Fibroblast of upper back skin (primary cell): Measurements from ENCODE around the gene MUC3A.
"Not testable (repeated sequence)": the region's sequence is repeated elsewhere in the genome, so short reads cannot be mapped to it uniquely, and the experiment has no call there.

ENCODE experiments used
- DNase-seq: peaks from one replicate; pipeline ENCODE4 v3.0.0-alpha.2; 2013

Gene MUC3A

GRCh38 chr7:100975371-100975821 is 26.1 kb downstream of the MUC3A start:
- no peak for DNase-seq

DNA sequence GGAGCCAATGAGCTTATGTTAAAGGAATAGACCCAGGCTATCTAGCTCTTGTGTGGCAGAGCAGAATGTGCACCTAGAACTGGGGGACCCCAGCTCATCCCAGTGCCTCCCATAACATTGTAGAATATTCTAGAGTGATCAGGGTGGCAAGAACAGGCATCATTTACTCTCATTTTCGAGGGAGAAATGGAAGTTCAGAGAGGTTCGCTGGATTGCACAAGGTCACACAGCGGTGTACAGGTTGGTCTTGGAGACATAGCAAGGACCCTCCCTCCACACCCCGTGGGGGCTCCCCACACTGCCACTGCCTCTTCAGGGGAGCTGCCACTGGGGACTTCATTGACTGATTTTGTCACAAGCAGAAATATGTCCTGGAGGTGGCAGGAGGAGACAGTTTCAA is 29.0 kb downstream of the MUC3A start:
- DNase-seq: no peak

DNA sequence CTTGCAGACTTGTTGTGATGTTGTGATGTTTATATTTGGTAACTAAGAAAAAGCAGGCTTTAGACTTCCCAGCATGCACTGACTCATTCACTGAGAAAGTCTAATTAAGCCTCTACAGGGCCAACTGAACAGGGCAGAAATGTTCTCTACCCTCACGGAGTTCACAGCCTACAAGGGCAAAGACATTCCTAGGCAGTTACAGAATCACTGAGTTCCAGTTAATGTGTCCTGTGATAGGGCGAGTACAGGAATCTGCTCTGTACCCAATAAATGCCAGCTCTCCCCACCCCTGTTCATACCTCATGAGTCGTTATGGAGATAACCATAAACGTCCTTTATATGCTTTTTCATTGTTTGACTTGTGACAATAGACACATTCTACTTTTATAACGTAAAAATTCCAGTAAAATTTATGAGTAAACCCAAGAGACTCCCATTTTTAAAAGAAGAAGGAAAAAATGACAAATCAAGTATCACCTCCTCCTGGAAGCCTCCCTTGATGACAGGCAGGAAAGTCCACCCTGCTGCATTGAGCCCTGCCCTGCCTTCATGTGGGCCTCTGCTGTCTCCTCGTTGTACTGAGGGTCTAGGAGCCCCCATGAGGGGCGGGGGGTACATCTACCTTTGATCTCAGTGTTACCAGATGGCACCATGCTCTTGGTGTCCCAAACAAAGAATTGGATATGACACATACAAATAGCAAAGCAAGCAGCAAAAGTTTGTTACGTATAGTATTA is 34.3 kb downstream of the MUC3A start:
- no peak for DNase-seq

DNA sequence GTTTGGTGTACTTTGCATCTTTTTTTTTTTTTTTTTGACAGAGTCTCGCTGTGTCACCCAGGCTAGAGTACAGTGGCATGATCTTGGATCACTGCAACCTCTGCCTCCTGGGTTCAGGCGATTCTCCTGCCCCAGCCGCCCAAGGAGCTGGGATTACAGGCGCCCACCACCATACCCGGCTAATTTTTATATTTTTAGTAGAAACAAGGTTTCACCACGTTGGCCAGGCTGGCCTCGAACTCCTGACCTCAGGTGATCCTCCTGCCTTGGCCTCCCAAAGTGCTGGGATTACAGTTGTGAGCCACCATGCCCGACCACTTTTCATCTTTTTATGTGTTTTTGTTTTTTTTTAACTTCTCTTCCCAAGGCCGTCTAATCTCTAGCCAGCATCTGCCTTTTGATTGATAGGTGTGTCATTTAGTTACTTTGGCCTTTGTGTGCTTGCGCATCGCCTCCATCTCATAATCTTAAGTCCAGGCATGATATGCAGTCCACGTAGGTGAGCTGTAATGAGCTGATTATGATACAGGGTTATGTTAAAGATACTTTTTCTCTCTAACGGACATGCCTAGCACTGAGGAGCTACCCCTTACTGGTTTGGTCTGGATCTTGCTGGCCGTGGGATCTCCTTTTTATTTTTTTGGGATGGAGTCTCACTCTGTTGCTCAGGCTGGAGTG is 35.0 kb downstream of the MUC3A start:
- DNase-seq: not testable (repeated sequence)

GRCh38 chr7:100985033-100985797 is 35.9 kb downstream of the MUC3A start:
- DNase-seq: not testable (repeated sequence)

- no peak for DNase-seq
Measured at GRCh38 chr7:100991631-100992030, 42.3 kb downstream of the MUC3A start.

DNA sequence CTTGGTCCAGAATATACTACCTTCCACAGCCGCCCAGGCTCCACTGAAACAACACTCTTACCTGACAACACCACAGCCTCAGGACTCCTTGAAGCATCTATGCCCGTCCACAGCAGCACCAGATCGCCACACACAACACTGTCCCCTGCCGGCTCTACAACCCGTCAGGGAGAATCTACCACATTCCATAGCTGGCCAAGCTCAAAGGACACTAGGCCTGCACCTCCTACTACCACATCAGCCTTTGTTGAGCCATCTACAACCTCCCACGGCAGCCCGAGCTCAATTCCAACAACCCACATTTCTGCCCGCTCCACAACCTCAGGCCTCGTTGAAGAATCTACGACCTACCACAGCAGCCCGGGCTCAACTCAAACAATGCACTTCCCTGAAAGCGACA is 42.9 kb downstream of the MUC3A start:
- not testable (repeated sequence) for DNase-seq

GRCh38 chr7:100994671-100995070 is 45.3 kb downstream of the MUC3A start:
- DNase-seq: not testable (repeated sequence)

- not testable (repeated sequence) for DNase-seq
Measured at GRCh38 chr7:100998530-100998929, 49.2 kb downstream of the MUC3A start.

DNA sequence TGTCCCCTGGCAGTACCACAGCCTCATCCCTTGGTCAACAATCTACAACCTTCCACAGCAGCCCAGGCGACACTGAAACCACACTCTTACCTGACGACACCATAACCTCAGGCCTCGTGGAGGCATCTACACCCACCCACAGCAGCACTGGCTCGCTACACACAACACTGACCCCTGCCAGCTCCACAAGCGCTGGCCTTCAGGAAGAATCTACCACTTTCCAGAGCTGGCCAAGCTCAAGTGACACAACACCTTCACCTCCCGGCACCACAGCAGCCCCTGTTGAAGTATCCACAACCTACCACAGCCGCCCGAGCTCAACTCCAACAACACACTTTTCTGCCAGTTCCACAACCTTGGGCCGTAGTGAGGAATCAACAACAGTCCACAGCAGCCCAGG is 50.0 kb downstream of the MUC3A start:
- not testable (repeated sequence) for DNase-seq

DNA sequence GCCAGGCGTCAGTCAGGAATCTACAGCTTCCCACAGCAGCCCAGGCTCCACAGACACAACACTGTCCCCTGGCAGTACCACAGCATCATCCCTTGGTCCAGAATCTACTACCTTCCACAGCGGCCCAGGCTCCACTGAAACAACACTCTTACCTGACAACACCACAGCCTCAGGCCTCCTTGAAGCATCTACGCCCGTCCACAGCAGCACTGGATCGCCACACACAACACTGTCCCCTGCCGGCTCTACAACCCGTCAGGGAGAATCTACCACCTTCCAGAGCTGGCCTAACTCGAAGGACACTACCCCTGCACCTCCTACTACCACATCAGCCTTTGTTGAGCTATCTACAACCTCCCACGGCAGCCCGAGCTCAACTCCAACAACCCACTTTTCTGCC is 50.7 kb downstream of the MUC3A start:
- not testable (repeated sequence) for DNase-seq

DNA sequence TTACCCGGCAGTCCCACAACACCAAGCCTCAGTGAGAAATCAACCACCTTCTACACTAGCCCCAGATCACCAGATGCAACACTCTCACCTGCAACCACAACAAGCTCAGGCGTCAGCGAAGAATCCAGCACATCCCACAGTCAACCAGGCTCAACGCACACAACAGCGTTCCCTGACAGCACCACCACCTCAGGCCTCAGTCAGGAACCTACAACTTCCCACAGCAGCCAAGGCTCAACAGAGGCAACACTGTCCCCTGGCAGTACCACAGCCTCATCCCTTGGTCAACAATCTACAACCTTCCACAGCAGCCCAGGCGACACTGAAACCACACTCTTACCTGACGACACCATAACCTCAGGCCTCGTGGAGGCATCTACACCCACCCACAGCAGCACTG is 53.0 kb downstream of the MUC3A start:
- not testable (repeated sequence) for DNase-seq

DNA sequence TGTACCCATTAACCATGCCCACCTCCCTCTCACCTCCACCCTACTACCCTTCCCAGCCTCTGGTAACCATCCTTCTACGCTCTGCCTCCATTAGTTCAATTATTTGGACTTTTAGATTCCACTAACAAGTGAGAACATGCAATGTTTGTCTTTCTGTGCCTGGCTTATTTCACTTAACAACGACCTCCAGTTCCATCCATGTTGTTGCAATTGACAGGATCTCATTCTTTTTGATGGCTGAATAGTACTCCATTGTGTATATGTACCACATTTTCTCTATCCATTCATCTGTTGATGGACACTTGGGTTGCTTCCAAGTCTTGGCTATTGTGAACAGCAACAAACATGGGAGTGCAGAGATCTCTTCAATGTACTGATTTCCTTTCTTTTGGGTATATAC is 58.0 kb downstream of the MUC3A start:
- DNase-seq: not testable (repeated sequence)

DNA sequence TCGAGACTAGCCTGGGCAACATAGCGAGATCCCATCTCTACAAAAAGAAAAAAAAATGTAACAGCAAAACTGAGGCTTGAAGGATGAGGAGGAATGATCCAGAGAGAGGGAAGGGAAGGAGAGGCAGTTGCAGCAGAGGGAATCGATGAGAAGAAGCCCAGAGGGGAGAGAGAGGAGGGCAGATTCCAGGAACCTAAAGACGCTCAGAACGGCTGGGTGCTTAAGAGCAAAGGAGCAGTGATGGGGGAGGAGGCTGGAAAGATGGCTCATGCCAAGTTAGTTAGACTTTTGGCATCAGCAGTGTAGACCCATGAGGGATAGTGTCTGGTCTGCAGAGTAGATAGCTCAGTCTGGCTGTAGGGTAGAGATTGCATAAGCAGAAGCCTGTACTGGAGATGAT is 60.3 kb downstream of the MUC3A start:
- DNase-seq: no peak

DNA sequence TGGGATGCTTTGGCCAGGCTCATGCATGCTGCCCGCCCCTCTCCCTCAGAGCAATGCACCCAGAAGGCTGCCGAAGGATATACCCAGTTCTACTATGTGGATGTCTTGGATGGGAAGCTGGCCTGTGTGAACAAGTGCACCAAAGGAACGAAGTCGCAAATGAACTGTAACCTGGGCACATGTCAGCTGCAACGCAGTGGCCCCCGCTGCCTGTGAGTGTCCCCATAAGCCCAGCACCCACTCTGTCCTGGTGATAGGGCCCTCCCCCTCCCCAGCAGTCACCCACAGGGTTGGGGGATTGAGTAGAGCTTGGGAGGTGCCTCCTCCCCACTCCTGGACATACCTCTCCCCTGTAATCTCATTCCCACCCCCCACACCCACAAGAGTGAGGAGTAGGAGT is 63.6 kb downstream of the MUC3A start:
- DNase-seq: no peak

DNA sequence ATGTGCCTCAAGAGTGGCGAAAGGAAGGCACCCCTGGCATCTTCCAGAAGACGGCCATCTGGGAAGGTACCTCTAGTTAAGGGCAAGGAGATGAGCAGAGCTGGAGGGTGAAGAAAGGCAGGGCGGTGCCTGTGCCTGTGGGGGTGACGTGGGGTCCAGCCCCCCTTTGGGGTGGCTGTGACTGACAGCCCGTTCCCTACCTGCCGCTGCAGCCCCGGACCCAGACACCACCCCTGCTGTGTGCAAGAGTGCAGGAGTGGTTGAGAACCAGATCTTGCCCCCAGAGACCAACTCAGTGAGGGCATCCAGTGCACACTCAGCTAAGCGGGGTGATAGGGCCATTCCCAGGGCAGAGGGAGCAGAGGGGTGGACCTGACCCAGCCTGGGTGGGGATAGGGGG is 66.3 kb downstream of the MUC3A start:
- no peak for DNase-seq

GRCh38 chr7:101017064-101017777 is 67.9 kb downstream of the MUC3A start:
- peak; percentile 79 for DNase-seq
